WERI-Rb-1 (cell line): ENCODE results near the gene DDRGK1.

Experiments
- DNase-seq: peaks from one replicate; pipeline ENCODE4 v3.0.0-alpha.2; 2020
- H3K27ac ChIP-seq: fragments of 250-450 bp; sonication (Bioruptor Pico); 2 replicates; pipeline ENCODE4 v1.5.1; 2020; ENCODE audit warnings: mild to moderate bottlenecking, moderate library complexity
- H3K27me3 ChIP-seq: fragments of 250-450 bp; sonication (Bioruptor Pico); 2 replicates; pipeline ENCODE4 v1.5.1; 2021; ENCODE audit warnings: mild to moderate bottlenecking, low read depth, moderate library complexity; ENCODE audit not compliant: insufficient read depth, severe bottlenecking
- H3K36me3 ChIP-seq: fragments of 250-450 bp; sonication (Bioruptor Pico); 2 replicates; pipeline ENCODE4 v1.5.1; 2020; ENCODE audit warnings: mild to moderate bottlenecking, moderate library complexity
- H3K4me3 ChIP-seq: 2 replicates; pipeline ENCODE4 v1.5.1; 2011; ENCODE audit warnings: low read depth, mild to moderate bottlenecking, control low read depth, low read length
- H3K9me3 ChIP-seq: fragments of 250-450 bp; sonication (Bioruptor Pico); 2 replicates; pipeline ENCODE4 v1.5.1; 2021; ENCODE audit warnings: mild to moderate bottlenecking, moderate library complexity; ENCODE audit not compliant: severe bottlenecking
- TF ChIP-seq, protein P1 (sequence below): IDR thresholded peaks from 2 replicates; pipeline ENCODE4 v1.5.1; 2011; ENCODE audit warnings: low read depth, mild to moderate bottlenecking, control low read depth, inconsistent platforms, low read length

DDRGK1 gene

DNA sequence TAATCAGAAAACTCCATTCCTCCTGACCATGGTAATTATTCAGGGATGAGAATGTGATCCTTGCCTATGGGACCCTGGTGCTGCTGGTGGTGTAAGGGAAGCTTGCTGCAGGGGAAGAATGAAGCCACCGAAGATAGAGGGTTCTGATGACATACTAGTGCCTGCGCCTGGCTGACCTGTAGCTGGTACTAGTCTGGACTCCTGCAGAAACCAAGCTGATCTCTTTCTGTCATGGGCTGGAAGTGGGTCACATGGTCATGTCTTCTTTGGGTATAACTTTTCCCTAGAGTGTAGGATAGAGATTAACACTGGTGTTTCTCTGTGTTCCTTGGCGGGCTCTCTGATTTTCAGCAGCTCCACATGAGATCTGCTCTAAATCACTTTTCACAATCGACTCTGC is 43.2 kb upstream of the DDRGK1 start:
- TF ChIP-seq, protein P1, sequence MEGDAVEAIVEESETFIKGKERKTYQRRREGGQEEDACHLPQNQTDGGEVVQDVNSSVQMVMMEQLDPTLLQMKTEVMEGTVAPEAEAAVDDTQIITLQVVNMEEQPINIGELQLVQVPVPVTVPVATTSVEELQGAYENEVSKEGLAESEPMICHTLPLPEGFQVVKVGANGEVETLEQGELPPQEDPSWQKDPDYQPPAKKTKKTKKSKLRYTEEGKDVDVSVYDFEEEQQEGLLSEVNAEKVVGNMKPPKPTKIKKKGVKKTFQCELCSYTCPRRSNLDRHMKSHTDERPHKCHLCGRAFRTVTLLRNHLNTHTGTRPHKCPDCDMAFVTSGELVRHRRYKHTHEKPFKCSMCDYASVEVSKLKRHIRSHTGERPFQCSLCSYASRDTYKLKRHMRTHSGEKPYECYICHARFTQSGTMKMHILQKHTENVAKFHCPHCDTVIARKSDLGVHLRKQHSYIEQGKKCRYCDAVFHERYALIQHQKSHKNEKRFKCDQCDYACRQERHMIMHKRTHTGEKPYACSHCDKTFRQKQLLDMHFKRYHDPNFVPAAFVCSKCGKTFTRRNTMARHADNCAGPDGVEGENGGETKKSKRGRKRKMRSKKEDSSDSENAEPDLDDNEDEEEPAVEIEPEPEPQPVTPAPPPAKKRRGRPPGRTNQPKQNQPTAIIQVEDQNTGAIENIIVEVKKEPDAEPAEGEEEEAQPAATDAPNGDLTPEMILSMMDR, result no peak
- no peak for DNase-seq
- Histone ChIP-seq H3K4me3 (no peak overlapping the region), H3K9me3 (no peaks in the 10 kb centered on the region), H3K27ac (no peak overlapping the region), H3K36me3 (no peaks in the 10 kb centered on the region; the same call in 1 of the 2 replicates), H3K27me3 (no peaks in the 10 kb centered on the region)

DNA sequence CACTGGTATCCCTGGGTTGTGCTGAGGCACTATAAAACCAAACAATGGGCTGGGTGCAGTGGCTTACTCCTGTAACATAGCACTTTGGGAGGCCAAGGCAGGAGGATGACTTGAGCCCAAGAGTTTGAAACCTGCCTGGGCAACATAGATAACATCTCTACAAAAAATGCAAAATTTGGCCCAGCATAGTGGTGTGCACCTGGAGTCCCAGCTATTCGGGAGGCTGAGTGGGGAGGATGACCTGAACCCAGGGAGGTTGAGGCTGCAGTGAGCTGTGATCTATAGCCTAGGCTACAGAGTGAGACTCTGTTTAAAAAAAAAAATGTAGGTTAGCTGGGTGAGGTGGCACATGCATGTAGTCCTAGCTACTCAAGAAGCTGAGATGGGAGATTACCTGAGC is 42.2 kb upstream of the DDRGK1 start:
- no peak overlapping the region for H3K4me3 ChIP-seq
- TF ChIP-seq, protein P1, result no peak
- no peaks in the 10 kb centered on the region for H3K27me3 ChIP-seq
- no peak overlapping the region for H3K27ac ChIP-seq
- H3K9me3 ChIP-seq, result no peaks in the 10 kb centered on the region
- no peak for DNase-seq
- no peaks in the 10 kb centered on the region; the same call in 1 of the 2 replicates for H3K36me3 ChIP-seq

DNA sequence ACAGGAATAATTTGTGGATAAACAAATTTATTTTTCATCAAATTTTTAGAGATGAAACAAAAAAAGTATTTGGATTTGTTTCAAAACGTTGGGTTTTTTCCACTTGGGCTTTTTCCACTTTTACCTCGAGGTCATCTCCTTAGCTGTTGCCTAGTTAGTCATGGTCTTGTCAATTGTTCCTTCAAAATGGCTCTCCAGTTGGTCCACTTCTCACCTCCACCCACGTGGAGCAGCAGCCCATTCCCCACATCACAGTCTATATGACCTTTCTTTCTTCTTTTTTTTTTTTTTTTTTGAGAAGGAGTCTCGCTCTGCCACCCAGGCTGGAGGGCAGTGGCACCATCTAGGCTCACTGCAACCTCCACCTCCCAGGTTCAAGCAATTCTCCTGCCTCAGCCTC is 41.2 kb upstream of the DDRGK1 start:
- H3K27me3 ChIP-seq, result no peaks in the 10 kb centered on the region
- H3K27ac ChIP-seq, result no peak overlapping the region
- no peaks in the 10 kb centered on the region for H3K9me3 ChIP-seq
- DNase-seq, result no peak
- no peak overlapping the region for H3K4me3 ChIP-seq
- no peaks in the 10 kb centered on the region for H3K36me3 ChIP-seq
- TF ChIP-seq, protein P1, result no peak

DNA sequence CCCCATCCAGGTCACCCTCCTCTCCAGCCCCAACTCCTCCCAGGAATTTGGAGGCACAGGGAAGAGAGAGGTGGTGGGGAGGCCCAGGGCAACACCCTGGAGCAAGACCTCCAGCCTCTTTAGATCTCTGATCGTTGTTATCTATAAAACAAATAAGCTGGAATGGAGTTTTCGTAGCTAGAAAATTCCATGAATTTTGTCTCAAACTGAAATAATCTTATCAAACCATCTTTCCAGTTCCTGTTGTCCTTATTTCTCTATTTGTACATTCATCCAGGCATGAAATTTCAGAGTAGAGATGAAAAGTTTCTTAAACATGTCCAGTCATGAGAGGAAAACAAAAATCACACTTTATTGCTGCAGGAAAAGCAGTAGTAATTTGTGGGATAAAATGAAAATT is 40.7 kb upstream of the DDRGK1 start:
- H3K9me3 ChIP-seq, result no peaks in the 10 kb centered on the region
- no peaks in the 10 kb centered on the region for H3K27me3 ChIP-seq
- DNase-seq, result no peak
- H3K27ac ChIP-seq, result no peak overlapping the region
- H3K4me3 ChIP-seq, result no peak overlapping the region
- no peaks in the 10 kb centered on the region for H3K36me3 ChIP-seq
- TF ChIP-seq, protein P1, result no peak

DNA sequence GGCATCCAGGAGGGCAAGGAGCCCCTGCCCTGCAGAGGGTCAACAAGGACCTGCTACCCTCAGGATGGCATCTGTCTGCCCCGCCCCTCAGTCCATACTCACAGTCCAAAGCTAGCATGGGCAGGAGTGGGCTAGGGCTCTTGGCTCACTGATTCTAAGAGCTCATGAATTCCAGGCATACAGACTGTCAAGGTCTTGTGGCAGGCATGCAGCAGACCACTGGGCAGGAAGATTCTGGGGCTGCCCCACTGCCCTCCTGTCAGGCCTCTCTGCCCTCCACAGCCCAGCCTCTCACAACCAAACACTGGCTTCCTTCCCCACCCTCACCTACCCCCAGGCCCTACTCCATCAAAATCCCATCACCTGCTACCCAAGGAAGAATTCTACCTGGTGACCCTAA is 40.1 kb upstream of the DDRGK1 start:
- Histone ChIP-seq H3K27ac (no peak overlapping the region), H3K9me3 (no peaks in the 10 kb centered on the region), H3K4me3 (no peak overlapping the region), H3K36me3 (no peaks in the 10 kb centered on the region), H3K27me3 (no peaks in the 10 kb centered on the region)
- TF ChIP-seq, protein P1, result no peak
- DNase-seq, result no peak

DNA sequence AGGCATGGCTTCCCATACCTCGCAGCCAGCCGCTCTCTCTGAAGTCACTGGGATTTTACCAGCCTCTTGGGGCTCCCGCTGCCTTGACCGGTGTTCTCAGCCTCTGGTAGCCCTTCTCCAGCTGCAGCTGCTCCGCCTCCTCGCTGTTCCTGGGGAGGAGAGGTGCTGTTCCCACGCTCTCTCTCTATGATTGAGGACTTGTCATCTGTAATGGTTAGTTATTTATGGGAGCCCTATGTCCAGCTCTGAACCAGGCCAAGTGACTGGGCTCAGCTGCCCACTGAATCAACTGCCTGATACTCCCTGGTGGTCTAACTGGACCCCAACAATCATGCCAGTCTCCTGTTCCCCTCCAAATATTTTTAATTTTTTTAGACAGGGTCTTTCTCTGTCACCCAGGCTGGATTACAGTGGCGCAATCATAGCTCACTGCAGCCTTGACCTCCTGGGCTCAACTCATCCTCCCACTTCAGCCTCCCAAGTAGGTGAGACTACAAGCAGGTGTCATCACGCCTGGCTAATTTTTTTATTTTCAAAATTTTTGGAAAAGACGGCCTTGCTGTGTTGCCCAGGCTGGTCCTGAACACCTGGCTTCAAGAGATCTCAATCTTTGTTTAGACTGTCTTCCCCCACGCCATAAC is 39.4 kb upstream of the DDRGK1 start:
- no peaks in the 10 kb centered on the region for H3K9me3 ChIP-seq
- H3K4me3 ChIP-seq, result no peak overlapping the region
- no peak overlapping the region for H3K27ac ChIP-seq
- no peaks in the 10 kb centered on the region for H3K27me3 ChIP-seq
- no peak for DNase-seq
- TF ChIP-seq, protein P1, result no peak
- H3K36me3 ChIP-seq, result no peaks in the 10 kb centered on the region
